Adipocyte (in vitro differentiated cells): ENCODE data around the gene CAPN9.
"Not testable (repeated sequence)": the region's sequence is repeated elsewhere in the genome, so short reads cannot be mapped to it uniquely, and the experiment has no call there.

Experiments used
- DNase-seq: peaks from one replicate; pipeline ENCODE4 v3.0.0-alpha.2; 2015; ENCODE audit warnings: low read depth
- H3K27me3 ChIP-seq: replicated peaks from 2 replicates; pipeline ENCODE4 v1.7.0; 2013; ENCODE audit warnings: mild to moderate bottlenecking, low read length, moderate library complexity; ENCODE audit not compliant: control insufficient read depth, insufficient read depth
- H3K36me3 ChIP-seq: 2 replicates; pipeline ENCODE4 v1.7.0; 2013; ENCODE audit warnings: low read length, mild to moderate bottlenecking, moderate library complexity; ENCODE audit not compliant: control insufficient read depth, insufficient read depth, severe bottlenecking
- H3K4me1 ChIP-seq: 2 replicates; pipeline ENCODE4 v1.7.0; 2013; ENCODE audit warnings: mild to moderate bottlenecking, low read length, moderate library complexity; ENCODE audit not compliant: control insufficient read depth, insufficient read depth
- H3K4me3 ChIP-seq: 2 replicates; pipeline ENCODE4 v1.7.0; 2013; ENCODE audit warnings: mild to moderate bottlenecking, low read length, moderate library complexity
- H3K9ac ChIP-seq: 2 replicates; pipeline ENCODE4 v1.7.0; 2013; ENCODE audit warnings: mild to moderate bottlenecking, low read length, moderate library complexity
- H3K9me3 ChIP-seq: 2 replicates; pipeline ENCODE4 v1.7.0; 2013; ENCODE audit warnings: mild to moderate bottlenecking, low read length, moderate library complexity; ENCODE audit not compliant: control insufficient read depth

CAPN9 gene, protein sequence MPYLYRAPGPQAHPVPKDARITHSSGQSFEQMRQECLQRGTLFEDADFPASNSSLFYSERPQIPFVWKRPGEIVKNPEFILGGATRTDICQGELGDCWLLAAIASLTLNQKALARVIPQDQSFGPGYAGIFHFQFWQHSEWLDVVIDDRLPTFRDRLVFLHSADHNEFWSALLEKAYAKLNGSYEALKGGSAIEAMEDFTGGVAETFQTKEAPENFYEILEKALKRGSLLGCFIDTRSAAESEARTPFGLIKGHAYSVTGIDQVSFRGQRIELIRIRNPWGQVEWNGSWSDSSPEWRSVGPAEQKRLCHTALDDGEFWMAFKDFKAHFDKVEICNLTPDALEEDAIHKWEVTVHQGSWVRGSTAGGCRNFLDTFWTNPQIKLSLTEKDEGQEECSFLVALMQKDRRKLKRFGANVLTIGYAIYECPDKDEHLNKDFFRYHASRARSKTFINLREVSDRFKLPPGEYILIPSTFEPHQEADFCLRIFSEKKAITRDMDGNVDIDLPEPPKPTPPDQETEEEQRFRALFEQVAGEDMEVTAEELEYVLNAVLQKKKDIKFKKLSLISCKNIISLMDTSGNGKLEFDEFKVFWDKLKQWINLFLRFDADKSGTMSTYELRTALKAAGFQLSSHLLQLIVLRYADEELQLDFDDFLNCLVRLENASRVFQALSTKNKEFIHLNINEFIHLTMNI

DNA sequence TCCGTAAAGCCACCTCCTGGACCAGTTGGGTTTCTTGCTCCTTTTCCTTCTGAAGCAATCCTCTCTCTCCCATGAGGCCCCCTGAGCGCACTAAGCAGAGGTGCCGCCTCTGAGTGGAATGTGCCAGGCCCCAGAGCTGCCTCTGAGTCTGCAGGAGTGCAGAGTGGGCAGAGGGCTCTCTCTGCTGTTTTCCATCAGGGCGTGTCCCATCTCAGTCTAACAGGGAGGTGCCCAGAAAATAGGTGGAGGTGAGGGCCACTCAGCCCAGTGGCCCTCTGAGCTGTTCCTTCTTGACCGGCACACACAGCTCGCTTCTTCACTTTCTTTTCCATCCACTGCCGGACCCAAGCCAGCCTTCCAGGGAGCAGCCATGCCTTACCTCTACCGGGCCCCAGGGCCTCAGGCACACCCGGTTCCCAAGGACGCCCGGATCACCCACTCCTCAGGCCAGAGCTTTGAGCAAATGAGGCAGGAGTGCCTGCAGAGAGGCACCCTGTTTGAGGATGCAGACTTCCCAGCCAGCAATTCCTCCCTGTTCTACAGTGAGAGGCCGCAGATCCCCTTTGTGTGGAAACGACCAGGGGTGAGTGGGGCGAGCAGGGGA is at the start of gene CAPN9:
TSS of gene CAPN9 (plus strand) at position 262 of the 604 bp plus-strand sequence. CDS start at position 371, 109 bp downstream.
- H3K9ac ChIP-seq = no peak within 1 kb of the TSS
- no peaks in the 10 kb centered on the region for H3K4me1 ChIP-seq
- no peaks in the 10 kb centered on the region for H3K9me3 ChIP-seq
- no peak within 1 kb of the TSS for H3K4me3 ChIP-seq
- peaks cover 11% of the 10 kb centered on the region for H3K27me3 ChIP-seq
- no peak for DNase-seq
- H3K36me3 ChIP-seq = no peaks in the 10 kb centered on the region

GRCh38 chr1:230698130-230698529 is 49.1 kb upstream of the CAPN9 start:
- H3K9me3 ChIP-seq = no peaks in the 10 kb centered on the region
- no peak for DNase-seq

GRCh38 chr1:230698964-230699363 is 48.2 kb upstream of the CAPN9 start:
- not testable (repeated sequence) for H3K36me3 ChIP-seq

More at GRCh38 chr1:230698130-230698529, 49.1 kb upstream of the CAPN9 start:
- H3K27me3 ChIP-seq = peaks cover 4% of the 10 kb centered on the region
- no peak overlapping the region for H3K4me3 ChIP-seq
- peaks cover 11% of the 10 kb centered on the region for H3K36me3 ChIP-seq
- H3K4me1 ChIP-seq = peaks cover 6% of the 10 kb centered on the region
- H3K9ac ChIP-seq = no peak overlapping the region

DNA sequence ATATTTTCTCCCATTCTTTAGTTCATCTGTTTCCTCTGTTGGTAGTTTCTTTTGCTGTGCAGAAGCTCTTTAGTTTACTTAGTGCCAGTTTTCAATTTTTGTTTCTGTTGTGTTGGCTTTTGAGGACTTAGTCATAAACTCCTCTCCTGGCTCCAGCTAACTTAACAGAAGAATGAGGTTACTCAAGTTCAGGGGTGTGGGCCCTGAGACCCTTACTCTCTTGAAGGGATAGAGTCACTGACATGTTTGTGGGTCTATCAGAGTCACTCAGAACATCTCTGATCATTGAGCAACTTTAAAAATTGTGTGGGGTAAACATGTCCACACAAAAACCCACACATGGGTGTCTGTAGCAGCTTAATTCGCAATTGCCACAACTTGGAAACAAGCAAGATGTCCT is 47.5 kb upstream of the CAPN9 start:
- Histone ChIP-seq H3K4me1 (peaks cover 6% of the 10 kb centered on the region), H3K36me3 (no peaks in the 10 kb centered on the region), H3K4me3 (no peak overlapping the region), H3K27me3 (peaks cover 4% of the 10 kb centered on the region), H3K9ac (no peak overlapping the region), H3K9me3 (no peaks in the 10 kb centered on the region)
- DNase-seq = no peak

More at GRCh38 chr1:230698964-230699363, 48.2 kb upstream of the CAPN9 start:
- not testable (repeated sequence) for H3K9me3 ChIP-seq, DNase-seq, H3K4me1 ChIP-seq, H3K9ac ChIP-seq, H3K4me3 ChIP-seq, H3K27me3 ChIP-seq

GRCh38 chr1:230700132-230700531 is 47.1 kb upstream of the CAPN9 start:
- Histone ChIP-seq H3K9me3 (no peaks in the 10 kb centered on the region), H3K9ac (no peak overlapping the region), H3K27me3 (peaks cover 4% of the 10 kb centered on the region), H3K36me3 (no peaks in the 10 kb centered on the region), H3K4me3 (no peak overlapping the region), H3K4me1 (peaks cover 6% of the 10 kb centered on the region)
- no peak for DNase-seq

DNA sequence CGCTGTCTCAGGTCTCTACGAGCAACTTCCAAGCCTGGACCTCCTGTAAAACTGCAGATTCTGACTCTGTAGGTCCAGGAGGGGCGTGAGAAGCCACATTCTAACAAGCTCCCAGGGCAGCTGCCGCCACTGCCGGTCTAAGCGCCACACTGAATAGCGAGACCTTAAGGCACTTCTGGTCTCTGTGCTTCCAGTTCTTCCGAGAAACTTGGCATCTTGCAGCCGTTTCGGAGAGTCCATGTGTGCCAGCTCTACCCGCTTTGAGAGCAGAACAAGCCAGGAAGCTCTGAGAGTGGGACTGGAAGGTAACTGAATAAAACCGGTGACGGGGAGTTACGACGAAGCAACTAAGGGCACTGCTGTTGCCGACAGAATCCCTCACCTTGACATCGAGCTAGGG is 45.8 kb upstream of the CAPN9 start:
- peaks cover 4% of the 10 kb centered on the region for H3K27me3 ChIP-seq
- H3K4me1 ChIP-seq = peaks cover 6% of the 10 kb centered on the region
- H3K9ac ChIP-seq = no peak overlapping the region
- H3K9me3 ChIP-seq = no peaks in the 10 kb centered on the region
- DNase-seq = no peak
- no peak overlapping the region for H3K4me3 ChIP-seq
- H3K36me3 ChIP-seq = no peaks in the 10 kb centered on the region

DNA sequence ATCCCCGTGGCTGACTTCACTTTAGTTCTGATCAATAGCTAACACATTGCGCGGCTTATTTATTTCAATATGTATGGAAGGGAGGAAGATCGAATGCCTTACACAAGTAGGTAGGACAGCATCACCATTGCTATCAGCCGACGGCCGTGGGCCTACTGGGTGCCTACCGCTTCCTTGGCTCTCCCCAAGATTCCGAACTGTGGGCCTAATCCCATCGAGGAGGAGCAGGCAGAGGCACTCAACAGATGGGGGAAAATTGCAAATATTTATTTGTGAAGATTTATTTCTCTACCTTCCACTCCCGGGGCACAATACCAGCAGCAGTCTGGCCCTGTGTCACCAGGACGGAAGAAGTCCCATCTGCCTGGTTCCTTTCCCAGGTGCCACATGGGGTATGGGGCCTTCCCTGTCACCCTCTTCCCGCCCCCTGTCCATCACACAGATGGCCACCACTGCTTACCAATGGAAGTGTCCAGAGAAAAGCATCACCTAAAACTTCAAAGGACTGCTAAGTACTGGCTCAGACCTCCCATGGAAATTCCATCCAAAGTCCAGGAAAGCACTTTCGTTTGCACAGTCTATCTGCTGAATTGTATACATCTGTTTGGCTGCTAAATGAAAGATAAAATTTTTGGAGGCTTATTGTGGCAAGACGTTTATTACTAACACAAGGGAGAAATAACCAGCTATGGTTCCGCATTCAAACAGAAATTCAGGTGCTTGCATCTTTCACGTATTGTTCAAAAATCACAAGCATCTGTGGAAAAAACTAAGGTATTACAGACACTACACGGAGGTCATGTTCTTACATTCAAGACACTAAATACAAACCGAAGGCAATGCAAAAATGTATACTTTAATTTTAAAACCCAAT is 45.1 kb upstream of the CAPN9 start:
- H3K36me3 ChIP-seq = no peaks in the 10 kb centered on the region
- H3K9me3 ChIP-seq = no peaks in the 10 kb centered on the region
- no peak overlapping the region for H3K9ac ChIP-seq
- H3K4me3 ChIP-seq = no peak overlapping the region
- DNase-seq = no peak
- H3K27me3 ChIP-seq = peaks cover 4% of the 10 kb centered on the region
- H3K4me1 ChIP-seq = peaks cover 6% of the 10 kb centered on the region

GRCh38 chr1:230702934-230703678 is 44.1 kb upstream of the CAPN9 start:
- peaks cover 7% of the 10 kb centered on the region for H3K27me3 ChIP-seq
- H3K9me3 ChIP-seq = no peaks in the 10 kb centered on the region
- no peaks in the 10 kb centered on the region for H3K36me3 ChIP-seq
- DNase-seq = no peak
- no peak overlapping the region for H3K4me3 ChIP-seq
- no peak overlapping the region for H3K9ac ChIP-seq
- H3K4me1 ChIP-seq = peaks cover 1% of the 10 kb centered on the region

GRCh38 chr1:230703679-230704385 is 43.4 kb upstream of the CAPN9 start:
- Histone ChIP-seq H3K36me3 (no peaks in the 10 kb centered on the region), H3K4me3 (no peak overlapping the region), H3K9me3 (no peaks in the 10 kb centered on the region), H3K4me1 (peaks cover 7% of the 10 kb centered on the region), H3K9ac (no peak overlapping the region), H3K27me3 (peaks cover 7% of the 10 kb centered on the region)
- no peak for DNase-seq

- Histone ChIP-seq H3K9me3 (no peaks in the 10 kb centered on the region), H3K4me1 (peaks cover 7% of the 10 kb centered on the region), H3K36me3 (no peaks in the 10 kb centered on the region), H3K4me3 (no peak overlapping the region), H3K9ac (no peak overlapping the region), H3K27me3 (peaks cover 7% of the 10 kb centered on the region)
- DNase-seq = no peak
Measured at GRCh38 chr1:230704830-230705229, 42.4 kb upstream of the CAPN9 start.
